CD4-positive, alpha-beta T cell (primary cell): Measurements from ENCODE around the gene LIMK2. TPM values are rescaled to one million over a fixed set of nuclear protein-coding genes. Genes with fewer than 3 reads are reported as not detected.
A peak's percentile ranks its signal among the peaks of the same experiment; 100 is the strongest.

Experiments used
- ATAC-seq: fragments of 200-7000 bp; cut with Tn5 transposase; one replicate; pipeline ENCODE4 v1.10.0; 2022; ENCODE audit warnings: mild to moderate bottlenecking; ENCODE audit not compliant: poor library complexity
- CTCF ChIA-PET: fragments of 350-600 bp; sonication (Branson Sonifier 250); formaldehyde crosslinking; loops from one replicate; lab custom pipeline; 2021; ENCODE audit warnings: antibody characterized with exemption, inconsistent platforms; lab: Charles Lee
- POLR2A ChIA-PET: fragments of 350-600 bp; sonication (Branson Sonifier 250); formaldehyde crosslinking; loops from one replicate; lab custom pipeline; 2021; ENCODE audit warnings: antibody characterized with exemption, inconsistent platforms; lab: Charles Lee
- DNase-seq, 14 experiments: peaks; one replicate each; pipeline ENCODE4 v3.0.0-alpha.2; 2013 to 2020; ENCODE audit warnings: mixed read lengths in 2 of 14
- H3K27ac ChIP-seq, 2 donors: one replicate each; pipeline versions ENCODE4 v1.5.1 to v1.7.0; 2013; ENCODE audit warnings: low read length in 2 of 2, low read depth in 1 of 2, mild to moderate bottlenecking in 1 of 2
- H3K27me3 ChIP-seq, 2 experiments: 1 replicate in 1 of 2; 2 replicates in 1 of 2; pipeline versions ENCODE4 v1.6.1 to v1.7.0; 2013; ENCODE audit warnings: low read length in 2 of 2, control low read depth in 1 of 2, mild to moderate bottlenecking in 1 of 2, moderate library complexity in 1 of 2; ENCODE audit not compliant: insufficient read depth in 2 of 2, control insufficient read depth in 1 of 2
- H3K36me3 ChIP-seq: one replicate; pipeline ENCODE4 v1.6.1; 2013; ENCODE audit warnings: low read length, control low read depth; ENCODE audit not compliant: insufficient read depth
- H3K4me1 ChIP-seq: one replicate; pipeline ENCODE4 v1.6.1; 2013; ENCODE audit warnings: low read length, control low read depth; ENCODE audit not compliant: insufficient read depth
- H3K4me3 ChIP-seq: one replicate; pipeline ENCODE4 v1.5.1; 2013; ENCODE audit warnings: mild to moderate bottlenecking, low read length, moderate library complexity
- H3K9me3 ChIP-seq, 2 experiments: 1 replicate in 1 of 2; 2 replicates in 1 of 2; pipeline versions ENCODE4 v1.6.1 to v1.7.0; 2013; ENCODE audit warnings: low read length in 2 of 2, mild to moderate bottlenecking in 2 of 2, control low read depth in 1 of 2, moderate library complexity in 1 of 2; ENCODE audit not compliant: control insufficient read depth in 1 of 2, insufficient read depth in 1 of 2
- H3K27ac Mint-ChIP-seq: one replicate; pipeline ENCODE4 v1.8.0; 2020; ENCODE audit warnings: mixed read lengths
- H3K27me3 Mint-ChIP-seq: one replicate; pipeline ENCODE4 v1.8.0; 2021; ENCODE audit warnings: mixed read lengths
- H3K36me3 Mint-ChIP-seq: one replicate; pipeline ENCODE4 v1.8.0; 2021; ENCODE audit warnings: low read depth, mixed read lengths
- H3K4me1 Mint-ChIP-seq: one replicate; pipeline ENCODE4 v1.8.0; 2021; ENCODE audit warnings: low read depth, mixed read lengths
- H3K4me3 Mint-ChIP-seq: one replicate; pipeline ENCODE4 v1.8.0; 2020; ENCODE audit warnings: mild to moderate bottlenecking, mixed read lengths
- H3K9me3 Mint-ChIP-seq: one replicate; pipeline ENCODE4 v1.8.0; 2020; ENCODE audit warnings: mixed read lengths
- intact Hi-C, 2 experiments: fragments of 100-400 bp; cut with DNase I in 1 of 2; cut with micrococcal nuclease in 1 of 2; formaldehyde crosslinking; loops; one replicate each; pipeline versions ENCODE4 v1.15.1 to v1.9.0; 2023 to 2025; cut with DNase I, micrococcal nuclease
- total RNA-seq, 174 experiments: library from RNA in 2 of 174; stranded (reverse) in 2 of 174; gene quantifications; one replicate each; pipeline ENCODE4 v1.2.3 and lab custom pipeline; 2021 to 2026
- TF ChIP-seq, protein P1 (sequence below): fragments of 200-600 bp; IDR thresholded peaks from one replicate; pipeline ENCODE4 v1.8.0; 2022; ENCODE audit warnings: antibody characterized with exemption, mild to moderate bottlenecking

Gene LIMK2
- total RNA-seq, 2 experiments from 2014 or later, result 13.1 to 14.6 TPM

GRCh38 chr22:31271485-31271884 is 59.4 kb downstream of the LIMK2 start:
- TF ChIP-seq, protein P1, sequence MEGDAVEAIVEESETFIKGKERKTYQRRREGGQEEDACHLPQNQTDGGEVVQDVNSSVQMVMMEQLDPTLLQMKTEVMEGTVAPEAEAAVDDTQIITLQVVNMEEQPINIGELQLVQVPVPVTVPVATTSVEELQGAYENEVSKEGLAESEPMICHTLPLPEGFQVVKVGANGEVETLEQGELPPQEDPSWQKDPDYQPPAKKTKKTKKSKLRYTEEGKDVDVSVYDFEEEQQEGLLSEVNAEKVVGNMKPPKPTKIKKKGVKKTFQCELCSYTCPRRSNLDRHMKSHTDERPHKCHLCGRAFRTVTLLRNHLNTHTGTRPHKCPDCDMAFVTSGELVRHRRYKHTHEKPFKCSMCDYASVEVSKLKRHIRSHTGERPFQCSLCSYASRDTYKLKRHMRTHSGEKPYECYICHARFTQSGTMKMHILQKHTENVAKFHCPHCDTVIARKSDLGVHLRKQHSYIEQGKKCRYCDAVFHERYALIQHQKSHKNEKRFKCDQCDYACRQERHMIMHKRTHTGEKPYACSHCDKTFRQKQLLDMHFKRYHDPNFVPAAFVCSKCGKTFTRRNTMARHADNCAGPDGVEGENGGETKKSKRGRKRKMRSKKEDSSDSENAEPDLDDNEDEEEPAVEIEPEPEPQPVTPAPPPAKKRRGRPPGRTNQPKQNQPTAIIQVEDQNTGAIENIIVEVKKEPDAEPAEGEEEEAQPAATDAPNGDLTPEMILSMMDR, result no peak
- ChIA-PET CTCF (interaction anchor here (1.3 to 2.4 kb wide), 3 partner anchors 21 to 59 kb away, joined by 4 to 11 read pairs (median 5); partner anchors contain the start of genes LIMK2 and PIK3IP1), POLR2A (interaction anchor here (1.2 to 20.9 kb wide), 4 partner anchors 11 to 23 kb away, joined by 3 to 1064 read pairs (median 86); partner anchors contain the start of gene PIK3IP1)
- H3K9me3 ChIP-seq, result no peaks in the 10 kb centered on the region
- peak overlapping the region in 1 of 2 donors; percentile 29 for H3K27ac ChIP-seq
- H3K27me3 ChIP-seq, result no peaks in the 10 kb centered on the region
- intact Hi-C loops, result loop anchor here (5.0 to 10.0 kb wide), 4 partner anchors 41 to 187 kb away; partner anchors contain the start of genes LIMK2 (in 1 of the 2) and SMTN (in 1 of the 2)
- H3K36me3 ChIP-seq, result peaks cover 56% of the 10 kb centered on the region
- Mint-ChIP-seq H3K4me1 (peaks cover 62% of the 10 kb centered on the region), H3K27me3 (no peaks in the 10 kb centered on the region), H3K4me3 (no peak overlapping the region), H3K9me3 (no peaks in the 10 kb centered on the region), H3K27ac (peak overlapping the region; percentile 88), H3K36me3 (peaks cover 76% of the 10 kb centered on the region)
- ATAC-seq (no peak), DNase-seq (no peak)
- peaks cover 52% of the 10 kb centered on the region for H3K4me1 ChIP-seq
- H3K4me3 ChIP-seq, result no peak overlapping the region

DNA sequence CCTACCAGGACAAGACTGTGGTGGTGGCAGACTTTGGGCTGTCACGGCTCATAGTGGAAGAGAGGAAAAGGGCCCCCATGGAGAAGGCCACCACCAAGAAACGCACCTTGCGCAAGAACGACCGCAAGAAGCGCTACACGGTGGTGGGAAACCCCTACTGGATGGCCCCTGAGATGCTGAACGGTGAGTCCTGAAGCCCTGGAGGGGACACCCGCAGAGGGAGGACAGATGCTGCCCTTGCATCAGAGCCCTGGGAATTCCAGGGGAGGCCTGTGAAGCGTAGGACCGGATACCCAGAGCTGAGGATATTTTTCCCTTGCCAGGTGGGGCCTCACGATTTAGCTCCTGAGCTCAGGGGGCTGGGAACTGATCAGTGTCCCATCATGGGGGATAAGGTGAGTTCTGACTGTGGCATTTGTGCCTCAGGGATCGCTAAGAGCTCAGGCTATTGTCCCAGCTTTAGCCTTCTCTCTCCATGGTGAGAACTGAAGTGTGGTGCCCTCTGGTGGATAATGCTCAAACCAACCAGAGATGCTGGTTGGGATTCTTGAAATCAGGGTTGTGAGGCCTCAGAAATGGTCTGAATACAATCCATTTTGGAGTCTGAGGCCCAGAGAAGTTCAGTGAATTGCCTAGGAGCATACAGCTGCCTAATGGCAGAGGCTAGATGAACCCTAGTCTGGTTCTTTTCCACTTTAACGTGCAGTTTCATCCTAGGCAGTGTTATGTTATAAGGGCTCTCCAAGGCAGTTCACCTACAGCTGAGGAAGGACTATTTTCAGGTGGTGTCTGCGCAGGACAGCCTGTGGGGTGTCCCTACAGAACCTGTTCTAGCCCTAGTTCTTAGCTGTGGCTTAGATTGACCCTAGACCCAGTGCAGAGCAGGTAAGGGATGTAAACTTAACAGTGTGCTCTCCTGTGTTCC is 60.7 kb downstream of the LIMK2 start:
- no peaks in the 10 kb centered on the region for H3K9me3 ChIP-seq
- no peaks in the 10 kb centered on the region for H3K9me3 Mint-ChIP-seq
- H3K27ac ChIP-seq, result peak overlapping the region in 1 of 2 donors; percentile 3
- peak overlapping the region; percentile 45 for H3K4me3 Mint-ChIP-seq
- intact Hi-C loops, result loop anchor here (2.0 to 10.0 kb wide), 6 partner anchors 20 to 188 kb away; partner anchors contain the start of genes LIMK2 (in 2 of the 2), PIK3IP1 (in 1 of the 2) and SMTN (in 1 of the 2)
- H3K27ac Mint-ChIP-seq, result peak overlapping the region; percentile 88
- POLR2A ChIA-PET, result interaction anchor here (0.6 to 20.9 kb wide), 8 partner anchors 9 to 361 kb away, joined by 3 to 1064 read pairs (median 4); partner anchors contain the start of genes MORC2, PIK3IP1, RNF185 and TUG1
- CTCF ChIA-PET, result interaction anchor here (0.5 to 2.4 kb wide), 21 partner anchors 9 to 113 kb away, joined by 3 to 20 read pairs (median 4); partner anchors contain the start of genes LIMK2, PIK3IP1 and RNF185
- H3K36me3 ChIP-seq, result peaks cover 51% of the 10 kb centered on the region
- peaks cover 74% of the 10 kb centered on the region for H3K4me1 Mint-ChIP-seq
- H3K4me3 ChIP-seq, result no peak overlapping the region
- TF ChIP-seq, protein P1, result peak; percentile 78
- H3K36me3 Mint-ChIP-seq, result peaks cover 69% of the 10 kb centered on the region
- ATAC-seq (peak; percentile 70), DNase-seq (peak in 9 of 14 experiments; percentile 38 to 79 (median 57))
- H3K27me3 Mint-ChIP-seq, result no peaks in the 10 kb centered on the region
- H3K27me3 ChIP-seq, result no peaks in the 10 kb centered on the region
- peaks cover 62% of the 10 kb centered on the region for H3K4me1 ChIP-seq

GRCh38 chr22:31274017-31274416 is 61.9 kb downstream of the LIMK2 start:
- POLR2A ChIA-PET, result interaction anchor here (1.4 to 20.9 kb wide), 4 partner anchors 8 to 305 kb away, joined by 4 to 1064 read pairs (median 86); partner anchors contain the start of genes MORC2, PIK3IP1 and TUG1
- Mint-ChIP-seq H3K27me3 (no peaks in the 10 kb centered on the region), H3K36me3 (peaks cover 69% of the 10 kb centered on the region), H3K4me3 (no peak overlapping the region), H3K4me1 (peaks cover 82% of the 10 kb centered on the region), H3K27ac (peak overlapping the region; percentile 88), H3K9me3 (no peaks in the 10 kb centered on the region)
- Histone ChIP-seq H3K27me3 (no peaks in the 10 kb centered on the region), H3K27ac (no peak overlapping the region), H3K4me3 (no peak overlapping the region), H3K36me3 (peaks cover 47% of the 10 kb centered on the region), H3K9me3 (no peaks in the 10 kb centered on the region), H3K4me1 (peaks cover 74% of the 10 kb centered on the region)
- TF ChIP-seq, protein P1, result no peak
- ATAC-seq (no peak), DNase-seq (peak in 1 of 14 experiments; percentile 12)
- intact Hi-C loops, result loop anchor here (5.0 to 10.0 kb wide), 4 partner anchors 38 to 189 kb away; partner anchors contain the start of genes LIMK2 (in 1 of the 2) and SMTN (in 1 of the 2)
- CTCF ChIA-PET, result interaction anchor here (1.7 to 2.4 kb wide), 5 partner anchors 16 to 62 kb away, joined by 5 to 20 read pairs (median 15); partner anchors contain the start of gene LIMK2
